RWPE1 (cell line): ENCODE data around the gene OSBPL1A.

Source experiments
- CTCF ChIA-PET: fragments of 350-600 bp; sonication (Branson Sonifier 250); formaldehyde crosslinking; extraction: SDS; loops from one replicate; lab custom pipeline; 2021; lab: Yijun Ruan, JAX
- POLR2A ChIA-PET: fragments of 400-600 bp; formaldehyde crosslinking; extraction: SDS; loops from one replicate; lab custom pipeline; 2020; ENCODE audit warnings: antibody characterized with exemption; ENCODE audit not compliant: low non-redundant PET; lab: Yijun Ruan, JAX
- DNase-seq: peaks from one replicate; pipeline ENCODE4 v3.0.0; 2012; ENCODE audit warnings: low spot score
- H3K27ac ChIP-seq: fragments of 450-650 bp; 2 replicates; pipeline ENCODE4 v1.5.1; 2017
- CTCF ChIP-seq: fragments of 450-650 bp; conservative IDR thresholded peaks from 2 replicates; pipeline ENCODE4 v1.5.1; 2017; ENCODE audit warnings: low read depth, mild to moderate bottlenecking

OSBPL1A gene

GRCh38 chr18:24403076-24403475 lies 5.5 kb upstream of the OSBPL1A start:
- no peak for TF ChIP-seq CTCF
- CTCF ChIA-PET = no interaction called here
- H3K27ac ChIP-seq = no peak overlapping the region
- POLR2A ChIA-PET = no interaction called here
- DNase-seq = no peak

- POLR2A ChIA-PET = no interaction called here
- no peak for TF ChIP-seq CTCF
- CTCF ChIA-PET = no interaction called here
- no peak overlapping the region for H3K27ac ChIP-seq
- DNase-seq = no peak
Measured at GRCh38 chr18:24402209-24402785, 4.7 kb upstream of the OSBPL1A start.

GRCh38 chr18:24400587-24400986 lies 3.0 kb upstream of the OSBPL1A start:
- POLR2A ChIA-PET = no interaction called here
- no peak overlapping the region for H3K27ac ChIP-seq
- no peak for DNase-seq
- CTCF ChIA-PET = no interaction called here
- TF ChIP-seq CTCF = no peak

GRCh38 chr18:24398540-24398939 lies 916 bp upstream of the OSBPL1A start:
- DNase-seq = no peak
- TF ChIP-seq CTCF = no peak
- peak overlapping the region; percentile 98 for H3K27ac ChIP-seq
- CTCF ChIA-PET = no interaction called here
- POLR2A ChIA-PET = no interaction called here

- TF ChIP-seq CTCF = no peak
- peak overlapping the region; percentile 98 for H3K27ac ChIP-seq
- CTCF ChIA-PET = interaction anchor here (0.9 kb wide), 1 partner anchor 39 kb away, joined by 4 read pairs; no protein-coding TSS in a partner anchor
- peak; percentile 27 for DNase-seq
- POLR2A ChIA-PET = interaction anchor here (0.7 kb wide), 1 partner anchor 29 kb away, joined by 3 read pairs; the partner anchor contains the start of gene IMPACT
Measured at GRCh38 chr18:24397131-24397693, 412 bp downstream of the OSBPL1A start.

- no peak for DNase-seq
- POLR2A ChIA-PET = no interaction called here
- TF ChIP-seq CTCF = no peak
- CTCF ChIA-PET = interaction anchor here (0.6 kb wide), 1 partner anchor 37 kb away, joined by 3 read pairs; no protein-coding TSS in a partner anchor
- H3K27ac ChIP-seq = peak overlapping the region; percentile 38
Measured at GRCh38 chr18:24396082-24396633, 1.5 kb downstream of the OSBPL1A start.
